ENCODE measurements around the gene MT1H.

DNA sequence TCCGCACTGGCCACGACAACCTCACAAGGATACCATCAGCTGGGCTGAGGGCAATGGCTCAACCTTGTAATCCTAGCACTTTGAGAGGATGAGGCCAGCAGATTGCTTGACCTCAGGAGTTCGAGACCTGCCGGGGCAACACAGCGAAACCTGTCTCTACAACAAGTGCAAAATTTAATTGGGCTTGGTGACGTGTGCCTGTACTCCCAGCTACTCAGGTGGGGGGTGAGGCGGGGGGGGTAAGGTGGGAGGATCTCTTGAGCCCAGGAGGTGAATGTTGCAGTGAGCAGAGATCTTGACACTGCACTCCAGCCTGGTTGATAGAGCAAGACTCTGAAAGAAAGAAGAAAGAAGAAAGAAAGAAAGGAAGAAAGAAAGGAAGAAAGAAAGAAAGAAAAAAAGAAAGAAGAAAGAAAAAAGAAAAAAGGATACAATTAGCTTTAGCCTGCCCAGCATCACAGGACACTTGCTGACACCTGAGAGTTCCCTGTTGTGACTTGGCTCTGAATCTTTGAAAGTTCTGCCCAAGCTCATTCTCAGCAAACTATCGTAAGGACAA lies 49.2 kb upstream of the MT1H start:
- TF ChIP-seq ZNF701 (tag by site-specific recombination; IDR thresholded peaks at IDR 0.05), result no peak
- no peak for TF ChIP-seq ZNF132 (tag by site-specific recombination; IDR thresholded peaks at IDR 0.05; ENCODE audit: borderline replicate concordance)
- TF ChIP-seq, protein P1, sequence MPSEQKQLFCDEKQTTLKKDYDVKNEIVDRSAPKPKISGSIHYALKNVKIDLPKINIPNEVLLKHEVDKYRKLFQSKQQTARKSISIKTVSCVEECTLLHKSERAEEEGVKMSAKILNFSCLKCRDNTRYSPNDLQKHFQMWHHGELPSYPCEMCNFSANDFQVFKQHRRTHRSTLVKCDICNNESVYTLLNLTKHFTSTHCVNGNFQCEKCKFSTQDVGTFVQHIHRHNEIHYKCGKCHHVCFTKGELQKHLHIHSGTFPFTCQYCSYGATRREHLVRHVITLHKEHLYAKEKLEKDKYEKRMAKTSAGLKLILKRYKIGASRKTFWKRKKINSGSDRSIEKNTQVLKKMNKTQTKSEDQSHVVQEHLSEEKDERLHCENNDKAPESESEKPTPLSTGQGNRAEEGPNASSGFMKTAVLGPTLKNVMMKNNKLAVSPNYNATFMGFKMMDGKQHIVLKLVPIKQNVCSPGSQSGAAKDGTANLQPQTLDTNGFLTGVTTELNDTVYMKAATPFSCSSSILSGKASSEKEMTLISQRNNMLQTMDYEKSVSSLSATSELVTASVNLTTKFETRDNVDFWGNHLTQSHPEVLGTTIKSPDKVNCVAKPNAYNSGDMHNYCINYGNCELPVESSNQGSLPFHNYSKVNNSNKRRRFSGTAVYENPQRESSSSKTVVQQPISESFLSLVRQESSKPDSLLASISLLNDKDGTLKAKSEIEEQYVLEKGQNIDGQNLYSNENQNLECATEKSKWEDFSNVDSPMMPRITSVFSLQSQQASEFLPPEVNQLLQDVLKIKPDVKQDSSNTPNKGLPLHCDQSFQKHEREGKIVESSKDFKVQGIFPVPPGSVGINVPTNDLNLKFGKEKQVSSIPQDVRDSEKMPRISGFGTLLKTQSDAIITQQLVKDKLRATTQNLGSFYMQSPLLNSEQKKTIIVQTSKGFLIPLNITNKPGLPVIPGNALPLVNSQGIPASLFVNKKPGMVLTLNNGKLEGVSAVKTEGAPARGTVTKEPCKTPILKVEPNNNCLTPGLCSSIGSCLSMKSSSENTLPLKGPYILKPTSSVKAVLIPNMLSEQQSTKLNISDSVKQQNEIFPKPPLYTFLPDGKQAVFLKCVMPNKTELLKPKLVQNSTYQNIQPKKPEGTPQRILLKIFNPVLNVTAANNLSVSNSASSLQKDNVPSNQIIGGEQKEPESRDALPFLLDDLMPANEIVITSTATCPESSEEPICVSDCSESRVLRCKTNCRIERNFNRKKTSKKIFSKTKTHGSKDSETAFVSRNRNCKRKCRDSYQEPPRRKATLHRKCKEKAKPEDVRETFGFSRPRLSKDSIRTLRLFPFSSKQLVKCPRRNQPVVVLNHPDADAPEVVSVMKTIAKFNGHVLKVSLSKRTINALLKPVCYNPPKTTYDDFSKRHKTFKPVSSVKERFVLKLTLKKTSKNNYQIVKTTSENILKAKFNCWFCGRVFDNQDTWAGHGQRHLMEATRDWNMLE (tag by site-specific recombination; conservative IDR thresholded peaks at IDR 0.05; ENCODE audit: low read depth), result no peak
